Measurements from ENCODE around the gene AHCYL2.

DNA sequence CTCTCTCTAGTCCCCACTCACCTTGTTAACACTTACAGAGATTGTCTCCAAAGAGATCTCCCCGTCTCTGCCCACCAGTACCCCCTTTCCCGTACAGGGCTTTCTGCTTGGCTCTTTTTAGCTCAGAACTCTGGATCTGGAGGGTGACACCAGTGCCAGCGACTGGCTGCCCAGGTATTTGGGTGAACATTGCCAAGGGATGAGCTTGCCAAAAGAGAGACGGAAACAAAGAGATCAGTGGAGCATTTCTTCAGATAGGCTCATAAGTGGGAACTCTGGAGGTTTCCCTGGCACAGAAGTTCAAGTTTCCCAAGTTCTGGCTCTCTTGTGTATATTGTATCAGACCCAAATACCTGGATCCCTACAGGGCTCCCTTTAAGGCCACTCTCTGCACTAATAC, 239.4 kb downstream of the AHCYL2 start:
- TF ChIP-seq, protein P1, sequence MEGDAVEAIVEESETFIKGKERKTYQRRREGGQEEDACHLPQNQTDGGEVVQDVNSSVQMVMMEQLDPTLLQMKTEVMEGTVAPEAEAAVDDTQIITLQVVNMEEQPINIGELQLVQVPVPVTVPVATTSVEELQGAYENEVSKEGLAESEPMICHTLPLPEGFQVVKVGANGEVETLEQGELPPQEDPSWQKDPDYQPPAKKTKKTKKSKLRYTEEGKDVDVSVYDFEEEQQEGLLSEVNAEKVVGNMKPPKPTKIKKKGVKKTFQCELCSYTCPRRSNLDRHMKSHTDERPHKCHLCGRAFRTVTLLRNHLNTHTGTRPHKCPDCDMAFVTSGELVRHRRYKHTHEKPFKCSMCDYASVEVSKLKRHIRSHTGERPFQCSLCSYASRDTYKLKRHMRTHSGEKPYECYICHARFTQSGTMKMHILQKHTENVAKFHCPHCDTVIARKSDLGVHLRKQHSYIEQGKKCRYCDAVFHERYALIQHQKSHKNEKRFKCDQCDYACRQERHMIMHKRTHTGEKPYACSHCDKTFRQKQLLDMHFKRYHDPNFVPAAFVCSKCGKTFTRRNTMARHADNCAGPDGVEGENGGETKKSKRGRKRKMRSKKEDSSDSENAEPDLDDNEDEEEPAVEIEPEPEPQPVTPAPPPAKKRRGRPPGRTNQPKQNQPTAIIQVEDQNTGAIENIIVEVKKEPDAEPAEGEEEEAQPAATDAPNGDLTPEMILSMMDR (IDR thresholded peaks at IDR 0.05; ENCODE audit: low read depth, low read length, poor library complexity, severe bottlenecking), result no peak
- TF ChIP-seq EZH2phosphoT487 (IDR thresholded peaks at IDR 0.05; ENCODE audit: borderline replicate concordance, low read length), result no peak
